ENCODE results near the gene CRIM1. TPM values are rescaled to one million over a fixed set of nuclear protein-coding genes. Genes with fewer than 3 reads are reported as not detected.

Gene CRIM1
- total RNA-seq, 4 donors from 2014 or later = 71.7 to 132 (median 118) TPM

GRCh38 chr2:36420569-36421181 lies 65.1 kb downstream of the CRIM1 start:
- no peak for DNase-seq (ENCODE audit: low spot score in 2 of 2)
- 87 to 94% methylated on average over 6 of the region's 6 CpGs for WGBS, 2 donors
- intact Hi-C loops (cut with DNase I; ENCODE audit: low total_unique reads) = no loop called here
- no peak for TF ChIP-seq CTCF (IDR thresholded peaks at IDR 0.05)
- no peak overlapping the region for H3K4me3 ChIP-seq (ENCODE audit: low read depth, poor library complexity, severe bottlenecking)

GRCh38 chr2:36421379-36421778 lies 65.8 kb downstream of the CRIM1 start:
- 95 to 98% methylated on average over 3 of the region's 3 CpGs for WGBS, 2 donors
- intact Hi-C loops (cut with DNase I; ENCODE audit: low total_unique reads) = no loop called here
- no peak for DNase-seq (ENCODE audit: low spot score in 2 of 2)
- no peak overlapping the region for H3K4me3 ChIP-seq (ENCODE audit: low read depth, poor library complexity, severe bottlenecking)
- TF ChIP-seq POLR2A (IDR thresholded peaks at IDR 0.05) = no peak
- no peak for TF ChIP-seq CTCF (IDR thresholded peaks at IDR 0.05)

- intact Hi-C loops (cut with DNase I; ENCODE audit: low total_unique reads) = no loop called here
- no peak for DNase-seq (ENCODE audit: low spot score in 2 of 2)
- WGBS, 2 donors = 75 to 79% methylated on average over 5 of the region's 5 CpGs
Observed at GRCh38 chr2:36423172-36423571, 67.6 kb downstream of the CRIM1 start.

GRCh38 chr2:36423619-36424120 lies 68.1 kb downstream of the CRIM1 start:
- no peak for TF ChIP-seq CTCF (IDR thresholded peaks at IDR 0.05)
- TF ChIP-seq POLR2A (IDR thresholded peaks at IDR 0.05) = no peak
- no peak overlapping the region for H3K4me3 ChIP-seq (ENCODE audit: low read depth, poor library complexity, severe bottlenecking)
- no peak for DNase-seq (ENCODE audit: low spot score in 2 of 2)
- 93 to 95% methylated on average over 1 of the region's 1 CpG for WGBS, 2 donors
- intact Hi-C loops (cut with DNase I; ENCODE audit: low total_unique reads) = no loop called here

More at GRCh38 chr2:36423172-36423571, 67.6 kb downstream of the CRIM1 start:
- TF ChIP-seq CTCF (IDR thresholded peaks at IDR 0.05) (no peak), POLR2A (IDR thresholded peaks at IDR 0.05) (no peak)
- H3K4me3 ChIP-seq (ENCODE audit: low read depth, poor library complexity, severe bottlenecking) = no peak overlapping the region

- TF ChIP-seq POLR2A (IDR thresholded peaks at IDR 0.05) (no peak), CTCF (IDR thresholded peaks at IDR 0.05) (no peak)
- no peak for DNase-seq (ENCODE audit: low spot score in 2 of 2)
- WGBS, 2 donors = 76 to 86% methylated on average over 3 of the region's 3 CpGs
- no peak overlapping the region for H3K4me3 ChIP-seq (ENCODE audit: low read depth, poor library complexity, severe bottlenecking)
- intact Hi-C loops (cut with DNase I; ENCODE audit: low total_unique reads) = no loop called here
Observed at GRCh38 chr2:36425608-36426355, 70.2 kb downstream of the CRIM1 start.

All from lower leg skin (tissue), 4 donors.